Stimulated activated memory B cell treated with anti-CD40 and anti-IgM and Interleukin-4, amounts not matched to agents 10 μg/mL and 1 μg/mL and 100 μg/mL, for 72 hours (primary cell): ENCODE measurements around the gene NAV3.

Experiments used
- ATAC-seq: fragments of 150-1000 bp; cut with Tn5 transposase; 2 replicates; pipeline ENCODE4 v1.10.0; 2021
- H3K27ac Mint-ChIP-seq: one replicate; pipeline ENCODE4 v1.8.0; 2022; ENCODE audit warnings: mild to moderate bottlenecking, mixed read lengths
- H3K27me3 Mint-ChIP-seq: one replicate; pipeline ENCODE4 v1.8.0; 2022; ENCODE audit warnings: mixed read lengths
- H3K36me3 Mint-ChIP-seq: one replicate; pipeline ENCODE4 v1.8.0; 2022; ENCODE audit warnings: mixed read lengths
- H3K4me1 Mint-ChIP-seq: one replicate; pipeline ENCODE4 v1.8.0; 2022; ENCODE audit warnings: mixed read lengths
- H3K4me3 Mint-ChIP-seq: one replicate; pipeline ENCODE4 v1.8.0; 2022; ENCODE audit warnings: mild to moderate bottlenecking, moderate library complexity, mixed read lengths
- H3K9me3 Mint-ChIP-seq: one replicate; pipeline ENCODE4 v1.8.0; 2022; ENCODE audit warnings: mixed read lengths

NAV3 gene

GRCh38 chr12:77818351-77818750 lies 12.3 kb upstream of the NAV3 start:
- H3K9me3 Mint-ChIP-seq = no peaks in the 10 kb centered on the region

GRCh38 chr12:77821699-77822203 lies 8.9 kb upstream of the NAV3 start:
- Mint-ChIP-seq H3K4me3 (no peak overlapping the region), H3K27me3 (no peaks in the 10 kb centered on the region), H3K9me3 (peaks cover 3% of the 10 kb centered on the region), H3K36me3 (no peaks in the 10 kb centered on the region), H3K4me1 (no peaks in the 10 kb centered on the region), H3K27ac (no peak overlapping the region)
- no peak for ATAC-seq

More at GRCh38 chr12:77818351-77818750, 12.3 kb upstream of the NAV3 start:
- H3K4me1 Mint-ChIP-seq = no peaks in the 10 kb centered on the region
- H3K4me3 Mint-ChIP-seq = no peak overlapping the region
- H3K27ac Mint-ChIP-seq = no peak overlapping the region
- no peaks in the 10 kb centered on the region for H3K27me3 Mint-ChIP-seq
- no peak for ATAC-seq
- no peaks in the 10 kb centered on the region for H3K36me3 Mint-ChIP-seq

GRCh38 chr12:77833329-77833728 lies 2.6 kb downstream of the NAV3 start:
- Mint-ChIP-seq H3K27me3 (no peaks in the 10 kb centered on the region), H3K4me3 (no peak overlapping the region), H3K27ac (no peak overlapping the region), H3K36me3 (no peaks in the 10 kb centered on the region), H3K4me1 (no peaks in the 10 kb centered on the region), H3K9me3 (peaks cover 2% of the 10 kb centered on the region)
- no peak for ATAC-seq

- H3K4me3 Mint-ChIP-seq = no peak overlapping the region
- no peaks in the 10 kb centered on the region for H3K27me3 Mint-ChIP-seq
- H3K27ac Mint-ChIP-seq = no peak overlapping the region
Measured at GRCh38 chr12:77834618-77835017, 3.9 kb downstream of the NAV3 start.

GRCh38 chr12:77835969-77836368 lies 5.3 kb downstream of the NAV3 start:
- Mint-ChIP-seq H3K27me3 (no peaks in the 10 kb centered on the region), H3K4me1 (no peaks in the 10 kb centered on the region), H3K9me3 (peaks cover 2% of the 10 kb centered on the region), H3K36me3 (no peaks in the 10 kb centered on the region), H3K4me3 (no peak overlapping the region), H3K27ac (no peak overlapping the region)
- ATAC-seq = no peak

More at GRCh38 chr12:77834618-77835017, 3.9 kb downstream of the NAV3 start:
- ATAC-seq = no peak
- Mint-ChIP-seq H3K4me1 (no peaks in the 10 kb centered on the region), H3K9me3 (peaks cover 2% of the 10 kb centered on the region), H3K36me3 (no peaks in the 10 kb centered on the region)

GRCh38 chr12:77837876-77838291 lies 7.2 kb downstream of the NAV3 start:
- no peak for ATAC-seq
- H3K4me1 Mint-ChIP-seq = no peaks in the 10 kb centered on the region
- peaks cover 2% of the 10 kb centered on the region for H3K9me3 Mint-ChIP-seq
- H3K27ac Mint-ChIP-seq = no peak overlapping the region
- H3K4me3 Mint-ChIP-seq = no peak overlapping the region
- H3K27me3 Mint-ChIP-seq = no peaks in the 10 kb centered on the region
- H3K36me3 Mint-ChIP-seq = no peaks in the 10 kb centered on the region

GRCh38 chr12:77841521-77841920 lies 10.8 kb downstream of the NAV3 start:
- H3K9me3 Mint-ChIP-seq = no peaks in the 10 kb centered on the region
- no peak overlapping the region for H3K27ac Mint-ChIP-seq
- H3K36me3 Mint-ChIP-seq = no peaks in the 10 kb centered on the region
- no peak for ATAC-seq
- H3K4me3 Mint-ChIP-seq = no peak overlapping the region
- H3K4me1 Mint-ChIP-seq = no peaks in the 10 kb centered on the region
- H3K27me3 Mint-ChIP-seq = no peaks in the 10 kb centered on the region

- Mint-ChIP-seq H3K9me3 (no peaks in the 10 kb centered on the region), H3K27ac (no peak overlapping the region), H3K4me3 (no peak overlapping the region), H3K36me3 (no peaks in the 10 kb centered on the region), H3K27me3 (no peaks in the 10 kb centered on the region), H3K4me1 (no peaks in the 10 kb centered on the region)
- no peak for ATAC-seq
Measured at GRCh38 chr12:77842430-77842829, 11.7 kb downstream of the NAV3 start.

GRCh38 chr12:77845831-77846230 lies 15.1 kb downstream of the NAV3 start:
- Mint-ChIP-seq H3K27ac (no peak overlapping the region), H3K4me1 (no peaks in the 10 kb centered on the region), H3K9me3 (no peaks in the 10 kb centered on the region), H3K27me3 (no peaks in the 10 kb centered on the region), H3K4me3 (no peak overlapping the region), H3K36me3 (no peaks in the 10 kb centered on the region)
- no peak for ATAC-seq

GRCh38 chr12:77847060-77847541 lies 16.4 kb downstream of the NAV3 start:
- no peak overlapping the region for H3K4me3 Mint-ChIP-seq
- H3K27ac Mint-ChIP-seq = no peak overlapping the region
- no peaks in the 10 kb centered on the region for H3K9me3 Mint-ChIP-seq
- H3K27me3 Mint-ChIP-seq = no peaks in the 10 kb centered on the region
- H3K36me3 Mint-ChIP-seq = no peaks in the 10 kb centered on the region
- no peak for ATAC-seq
- H3K4me1 Mint-ChIP-seq = no peaks in the 10 kb centered on the region

GRCh38 chr12:77847680-77848431 lies 17.2 kb downstream of the NAV3 start:
- no peak for ATAC-seq
- no peak overlapping the region for H3K4me3 Mint-ChIP-seq
- no peaks in the 10 kb centered on the region for H3K4me1 Mint-ChIP-seq
- no peaks in the 10 kb centered on the region for H3K36me3 Mint-ChIP-seq
- H3K27me3 Mint-ChIP-seq = no peaks in the 10 kb centered on the region
- H3K9me3 Mint-ChIP-seq = no peaks in the 10 kb centered on the region
- H3K27ac Mint-ChIP-seq = no peak overlapping the region

- H3K27ac Mint-ChIP-seq = no peak overlapping the region
- H3K36me3 Mint-ChIP-seq = no peaks in the 10 kb centered on the region
- no peak overlapping the region for H3K4me3 Mint-ChIP-seq
- no peak for ATAC-seq
- H3K9me3 Mint-ChIP-seq = no peaks in the 10 kb centered on the region
- no peaks in the 10 kb centered on the region for H3K4me1 Mint-ChIP-seq
- H3K27me3 Mint-ChIP-seq = no peaks in the 10 kb centered on the region
Measured at GRCh38 chr12:77850129-77850528, 19.4 kb downstream of the NAV3 start.

GRCh38 chr12:77850698-77851097 lies 20.0 kb downstream of the NAV3 start:
- Mint-ChIP-seq H3K27ac (no peak overlapping the region), H3K27me3 (no peaks in the 10 kb centered on the region), H3K4me3 (no peak overlapping the region), H3K9me3 (no peaks in the 10 kb centered on the region), H3K4me1 (no peaks in the 10 kb centered on the region), H3K36me3 (no peaks in the 10 kb centered on the region)
- peak; percentile 35 for ATAC-seq

- no peaks in the 10 kb centered on the region for H3K9me3 Mint-ChIP-seq
- H3K27me3 Mint-ChIP-seq = no peaks in the 10 kb centered on the region
- H3K4me1 Mint-ChIP-seq = no peaks in the 10 kb centered on the region
- H3K36me3 Mint-ChIP-seq = no peaks in the 10 kb centered on the region
- no peak overlapping the region for H3K27ac Mint-ChIP-seq
- no peak overlapping the region for H3K4me3 Mint-ChIP-seq
- ATAC-seq = no peak
Measured at GRCh38 chr12:77855548-77855947, 24.9 kb downstream of the NAV3 start.

- Mint-ChIP-seq H3K4me1 (no peaks in the 10 kb centered on the region), H3K27me3 (no peaks in the 10 kb centered on the region), H3K4me3 (no peak overlapping the region), H3K27ac (no peak overlapping the region), H3K9me3 (no peaks in the 10 kb centered on the region), H3K36me3 (no peaks in the 10 kb centered on the region)
- no peak for ATAC-seq
Measured at GRCh38 chr12:77861317-77861716, 30.6 kb downstream of the NAV3 start.

- no peaks in the 10 kb centered on the region for H3K27me3 Mint-ChIP-seq
- no peak overlapping the region for H3K27ac Mint-ChIP-seq
- H3K9me3 Mint-ChIP-seq = no peaks in the 10 kb centered on the region
- no peaks in the 10 kb centered on the region for H3K36me3 Mint-ChIP-seq
- no peak overlapping the region for H3K4me3 Mint-ChIP-seq
- no peaks in the 10 kb centered on the region for H3K4me1 Mint-ChIP-seq
- ATAC-seq = no peak
Measured at GRCh38 chr12:77865178-77865577, 34.5 kb downstream of the NAV3 start.
